Measurements from ENCODE around the gene CCKAR. TPM values are rescaled to one million over a fixed set of nuclear protein-coding genes. Genes with fewer than 3 reads are reported as not detected.

The CCKAR gene
- total RNA-seq, 1 experiment from 2014 or later: not detected

- DNase-seq (ENCODE audit: low read depth, low spot score) (no peak), ATAC-seq (no peak)
- intact Hi-C loops (cut with micrococcal nuclease; ENCODE audit: unreplicated experiment) (no loop called here), in situ Hi-C loops (cut with HindIII; ENCODE audit: low pct_unique_long_range_greater_than_20kb, low sequenced_read_pairs) (no loop called here)
- H3K9me3 ChIP-seq (ENCODE audit: control insufficient read depth, insufficient read depth, low read depth, low read length): no peaks in the 10 kb centered on the region
- no peak overlapping the region for H3K4me3 ChIP-seq (ENCODE audit: low read depth in 2 of 2, low read length in 2 of 2)
- no peaks in the 10 kb centered on the region for H3K36me3 ChIP-seq (ENCODE audit: control insufficient read depth, insufficient read depth, low read length)
- ChIA-PET CTCF (no interaction called here), POLR2A (no interaction called here)
- TF ChIP-seq POLR2AphosphoS5 (IDR thresholded peaks at IDR 0.05; ENCODE audit: low read depth, low read length): no peak
- no peak for TF ChIP-seq SIN3A (IDR thresholded peaks at IDR 0.05; ENCODE audit: borderline replicate concordance, insufficient read depth, low read depth, low read length)
- no peak for TF ChIP-seq TCF7L2 (IDR thresholded peaks at IDR 0.05; ENCODE audit: low read depth, low read length)
- TF ChIP-seq, protein P1, sequence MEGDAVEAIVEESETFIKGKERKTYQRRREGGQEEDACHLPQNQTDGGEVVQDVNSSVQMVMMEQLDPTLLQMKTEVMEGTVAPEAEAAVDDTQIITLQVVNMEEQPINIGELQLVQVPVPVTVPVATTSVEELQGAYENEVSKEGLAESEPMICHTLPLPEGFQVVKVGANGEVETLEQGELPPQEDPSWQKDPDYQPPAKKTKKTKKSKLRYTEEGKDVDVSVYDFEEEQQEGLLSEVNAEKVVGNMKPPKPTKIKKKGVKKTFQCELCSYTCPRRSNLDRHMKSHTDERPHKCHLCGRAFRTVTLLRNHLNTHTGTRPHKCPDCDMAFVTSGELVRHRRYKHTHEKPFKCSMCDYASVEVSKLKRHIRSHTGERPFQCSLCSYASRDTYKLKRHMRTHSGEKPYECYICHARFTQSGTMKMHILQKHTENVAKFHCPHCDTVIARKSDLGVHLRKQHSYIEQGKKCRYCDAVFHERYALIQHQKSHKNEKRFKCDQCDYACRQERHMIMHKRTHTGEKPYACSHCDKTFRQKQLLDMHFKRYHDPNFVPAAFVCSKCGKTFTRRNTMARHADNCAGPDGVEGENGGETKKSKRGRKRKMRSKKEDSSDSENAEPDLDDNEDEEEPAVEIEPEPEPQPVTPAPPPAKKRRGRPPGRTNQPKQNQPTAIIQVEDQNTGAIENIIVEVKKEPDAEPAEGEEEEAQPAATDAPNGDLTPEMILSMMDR (IDR thresholded peaks at IDR 0.05): no peak
- TF ChIP-seq, protein P2, sequence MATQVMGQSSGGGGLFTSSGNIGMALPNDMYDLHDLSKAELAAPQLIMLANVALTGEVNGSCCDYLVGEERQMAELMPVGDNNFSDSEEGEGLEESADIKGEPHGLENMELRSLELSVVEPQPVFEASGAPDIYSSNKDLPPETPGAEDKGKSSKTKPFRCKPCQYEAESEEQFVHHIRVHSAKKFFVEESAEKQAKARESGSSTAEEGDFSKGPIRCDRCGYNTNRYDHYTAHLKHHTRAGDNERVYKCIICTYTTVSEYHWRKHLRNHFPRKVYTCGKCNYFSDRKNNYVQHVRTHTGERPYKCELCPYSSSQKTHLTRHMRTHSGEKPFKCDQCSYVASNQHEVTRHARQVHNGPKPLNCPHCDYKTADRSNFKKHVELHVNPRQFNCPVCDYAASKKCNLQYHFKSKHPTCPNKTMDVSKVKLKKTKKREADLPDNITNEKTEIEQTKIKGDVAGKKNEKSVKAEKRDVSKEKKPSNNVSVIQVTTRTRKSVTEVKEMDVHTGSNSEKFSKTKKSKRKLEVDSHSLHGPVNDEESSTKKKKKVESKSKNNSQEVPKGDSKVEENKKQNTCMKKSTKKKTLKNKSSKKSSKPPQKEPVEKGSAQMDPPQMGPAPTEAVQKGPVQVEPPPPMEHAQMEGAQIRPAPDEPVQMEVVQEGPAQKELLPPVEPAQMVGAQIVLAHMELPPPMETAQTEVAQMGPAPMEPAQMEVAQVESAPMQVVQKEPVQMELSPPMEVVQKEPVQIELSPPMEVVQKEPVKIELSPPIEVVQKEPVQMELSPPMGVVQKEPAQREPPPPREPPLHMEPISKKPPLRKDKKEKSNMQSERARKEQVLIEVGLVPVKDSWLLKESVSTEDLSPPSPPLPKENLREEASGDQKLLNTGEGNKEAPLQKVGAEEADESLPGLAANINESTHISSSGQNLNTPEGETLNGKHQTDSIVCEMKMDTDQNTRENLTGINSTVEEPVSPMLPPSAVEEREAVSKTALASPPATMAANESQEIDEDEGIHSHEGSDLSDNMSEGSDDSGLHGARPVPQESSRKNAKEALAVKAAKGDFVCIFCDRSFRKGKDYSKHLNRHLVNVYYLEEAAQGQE (IDR thresholded peaks at IDR 0.05; ENCODE audit: insufficient read depth in 1 of 2, low read depth in 2 of 2, low read length in 1 of 2): no peak
- H3K4me1 ChIP-seq (ENCODE audit: control insufficient read depth, insufficient read depth, low read length): no peaks in the 10 kb centered on the region
- H3K27ac ChIP-seq (ENCODE audit: low read length): no peak overlapping the region
- H3K27me3 ChIP-seq (ENCODE audit: control insufficient read depth, insufficient read depth, low read length): no peaks in the 10 kb centered on the region
- BruUV-seq (replicated peaks): no TSS peak
These were observed 18.4 kb downstream of the CCKAR start for GRCh38 chr4:26471890-26472289.

- Histone ChIP-seq H3K4me1 (ENCODE audit: control insufficient read depth, insufficient read depth, low read length) (no peaks in the 10 kb centered on the region), H3K36me3 (ENCODE audit: control insufficient read depth, insufficient read depth, low read length) (no peaks in the 10 kb centered on the region), H3K9me3 (ENCODE audit: control insufficient read depth, insufficient read depth, low read depth, low read length) (no peaks in the 10 kb centered on the region), H3K27ac (ENCODE audit: low read length) (no peak overlapping the region), H3K27me3 (ENCODE audit: control insufficient read depth, insufficient read depth, low read length) (no peaks in the 10 kb centered on the region), H3K4me3 (ENCODE audit: low read depth in 2 of 2, low read length in 2 of 2) (no peak overlapping the region)
- in situ Hi-C loops (cut with HindIII; ENCODE audit: low pct_unique_long_range_greater_than_20kb, low sequenced_read_pairs): no loop called here
- BruUV-seq (replicated peaks): no TSS peak
- TF ChIP-seq, protein P1 (IDR thresholded peaks at IDR 0.05): no peak
- no peak for TF ChIP-seq POLR2AphosphoS5 (IDR thresholded peaks at IDR 0.05; ENCODE audit: low read depth, low read length)
- no peak for TF ChIP-seq SIN3A (IDR thresholded peaks at IDR 0.05; ENCODE audit: borderline replicate concordance, insufficient read depth, low read depth, low read length)
- ChIA-PET CTCF (no interaction called here), POLR2A (no interaction called here)
- intact Hi-C loops (cut with micrococcal nuclease; ENCODE audit: unreplicated experiment): no loop called here
- DNase-seq (ENCODE audit: low read depth, low spot score): no peak
- ATAC-seq: no peak
These were observed 21.3 kb downstream of the CCKAR start for GRCh38 chr4:26468977-26469376.

All from Panc1 (cell line).